ENCODE data around the gene INHBE.

The INHBE gene

DNA sequence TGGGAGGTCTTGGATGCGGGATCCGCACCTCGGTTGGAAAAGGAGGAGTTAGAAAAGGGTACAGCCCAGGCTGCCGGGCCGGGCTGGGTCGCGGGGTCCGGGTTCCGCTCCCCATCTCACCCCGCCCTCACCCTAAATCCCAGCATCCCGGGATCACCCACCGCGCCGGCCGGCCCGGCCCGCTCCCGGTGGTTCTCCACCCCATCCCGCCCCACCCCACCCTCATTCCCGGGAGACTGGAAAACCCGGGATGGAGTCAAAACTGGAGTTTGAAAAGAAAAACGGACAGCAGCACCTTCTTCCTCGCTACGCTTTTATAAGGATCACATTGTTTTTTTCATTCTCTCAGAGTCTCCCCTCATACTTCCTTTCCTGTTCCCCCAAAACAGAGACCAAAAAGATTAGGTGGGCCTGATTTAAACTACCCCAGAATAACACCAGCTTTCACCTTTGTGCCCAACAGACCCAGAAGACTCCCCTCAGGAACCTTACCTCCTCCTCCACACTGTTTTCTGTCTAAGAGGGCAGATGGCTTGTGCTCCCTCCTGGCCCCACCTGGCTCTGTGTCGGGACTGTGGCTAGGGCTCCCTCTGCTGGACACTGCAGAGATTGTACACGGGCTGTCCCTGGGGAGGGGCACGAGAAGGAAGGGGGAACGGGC is 7.3 kb downstream of the INHBE start (continued):
- TF ChIP-seq, protein P1, sequence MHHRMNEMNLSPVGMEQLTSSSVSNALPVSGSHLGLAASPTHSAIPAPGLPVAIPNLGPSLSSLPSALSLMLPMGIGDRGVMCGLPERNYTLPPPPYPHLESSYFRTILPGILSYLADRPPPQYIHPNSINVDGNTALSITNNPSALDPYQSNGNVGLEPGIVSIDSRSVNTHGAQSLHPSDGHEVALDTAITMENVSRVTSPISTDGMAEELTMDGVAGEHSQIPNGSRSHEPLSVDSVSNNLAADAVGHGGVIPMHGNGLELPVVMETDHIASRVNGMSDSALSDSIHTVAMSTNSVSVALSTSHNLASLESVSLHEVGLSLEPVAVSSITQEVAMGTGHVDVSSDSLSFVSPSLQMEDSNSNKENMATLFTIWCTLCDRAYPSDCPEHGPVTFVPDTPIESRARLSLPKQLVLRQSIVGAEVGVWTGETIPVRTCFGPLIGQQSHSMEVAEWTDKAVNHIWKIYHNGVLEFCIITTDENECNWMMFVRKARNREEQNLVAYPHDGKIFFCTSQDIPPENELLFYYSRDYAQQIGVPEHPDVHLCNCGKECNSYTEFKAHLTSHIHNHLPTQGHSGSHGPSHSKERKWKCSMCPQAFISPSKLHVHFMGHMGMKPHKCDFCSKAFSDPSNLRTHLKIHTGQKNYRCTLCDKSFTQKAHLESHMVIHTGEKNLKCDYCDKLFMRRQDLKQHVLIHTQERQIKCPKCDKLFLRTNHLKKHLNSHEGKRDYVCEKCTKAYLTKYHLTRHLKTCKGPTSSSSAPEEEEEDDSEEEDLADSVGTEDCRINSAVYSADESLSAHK (tag by site-specific recombination; IDR thresholded peaks at IDR 0.05), result no peak
- TF ChIP-seq GLI2 (tag by site-specific recombination; IDR thresholded peaks at IDR 0.05; ENCODE audit: borderline replicate concordance, low read depth), result no peak
- TF ChIP-seq, protein P2, sequence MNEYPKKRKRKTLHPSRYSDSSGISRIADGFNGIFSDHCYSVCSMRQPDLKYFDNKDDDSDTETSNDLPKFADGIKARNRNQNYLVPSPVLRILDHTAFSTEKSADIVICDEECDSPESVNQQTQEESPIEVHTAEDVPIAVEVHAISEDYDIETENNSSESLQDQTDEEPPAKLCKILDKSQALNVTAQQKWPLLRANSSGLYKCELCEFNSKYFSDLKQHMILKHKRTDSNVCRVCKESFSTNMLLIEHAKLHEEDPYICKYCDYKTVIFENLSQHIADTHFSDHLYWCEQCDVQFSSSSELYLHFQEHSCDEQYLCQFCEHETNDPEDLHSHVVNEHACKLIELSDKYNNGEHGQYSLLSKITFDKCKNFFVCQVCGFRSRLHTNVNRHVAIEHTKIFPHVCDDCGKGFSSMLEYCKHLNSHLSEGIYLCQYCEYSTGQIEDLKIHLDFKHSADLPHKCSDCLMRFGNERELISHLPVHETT (tag by site-specific recombination; IDR thresholded peaks at IDR 0.05), result no peak; the same call in 1 of the 2 replicates
- TF ChIP-seq, protein P3, sequence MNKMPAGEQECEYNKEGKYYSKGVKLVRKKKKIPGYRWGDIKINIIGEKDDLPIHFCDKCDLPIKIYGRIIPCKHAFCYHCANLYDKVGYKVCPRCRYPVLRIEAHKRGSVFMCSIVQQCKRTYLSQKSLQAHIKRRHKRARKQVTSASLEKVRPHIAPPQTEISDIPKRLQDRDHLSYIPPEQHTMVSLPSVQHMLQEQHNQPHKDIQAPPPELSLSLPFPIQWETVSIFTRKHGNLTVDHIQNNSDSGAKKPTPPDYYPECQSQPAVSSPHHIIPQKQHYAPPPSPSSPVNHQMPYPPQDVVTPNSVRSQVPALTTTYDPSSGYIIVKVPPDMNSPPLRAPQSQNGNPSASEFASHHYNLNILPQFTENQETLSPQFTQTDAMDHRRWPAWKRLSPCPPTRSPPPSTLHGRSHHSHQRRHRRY (tag by site-specific recombination; IDR thresholded peaks at IDR 0.05), result no peak
- TF ChIP-seq, protein P4, sequence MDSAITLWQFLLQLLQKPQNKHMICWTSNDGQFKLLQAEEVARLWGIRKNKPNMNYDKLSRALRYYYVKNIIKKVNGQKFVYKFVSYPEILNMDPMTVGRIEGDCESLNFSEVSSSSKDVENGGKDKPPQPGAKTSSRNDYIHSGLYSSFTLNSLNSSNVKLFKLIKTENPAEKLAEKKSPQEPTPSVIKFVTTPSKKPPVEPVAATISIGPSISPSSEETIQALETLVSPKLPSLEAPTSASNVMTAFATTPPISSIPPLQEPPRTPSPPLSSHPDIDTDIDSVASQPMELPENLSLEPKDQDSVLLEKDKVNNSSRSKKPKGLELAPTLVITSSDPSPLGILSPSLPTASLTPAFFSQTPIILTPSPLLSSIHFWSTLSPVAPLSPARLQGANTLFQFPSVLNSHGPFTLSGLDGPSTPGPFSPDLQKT (IDR thresholded peaks at IDR 0.05; ENCODE audit: borderline replicate concordance, low read depth, low read length), result no peak
- TF ChIP-seq ZNF701 (tag by site-specific recombination; IDR thresholded peaks at IDR 0.05), result no peak
- TF ChIP-seq ZNF37A (tag by site-specific recombination; IDR thresholded peaks at IDR 0.05), result no peak
- TF ChIP-seq ZNF221 (tag by site-specific recombination; IDR thresholded peaks at IDR 0.05; ENCODE audit: borderline replicate concordance), result no peak
- TF ChIP-seq, protein P5, sequence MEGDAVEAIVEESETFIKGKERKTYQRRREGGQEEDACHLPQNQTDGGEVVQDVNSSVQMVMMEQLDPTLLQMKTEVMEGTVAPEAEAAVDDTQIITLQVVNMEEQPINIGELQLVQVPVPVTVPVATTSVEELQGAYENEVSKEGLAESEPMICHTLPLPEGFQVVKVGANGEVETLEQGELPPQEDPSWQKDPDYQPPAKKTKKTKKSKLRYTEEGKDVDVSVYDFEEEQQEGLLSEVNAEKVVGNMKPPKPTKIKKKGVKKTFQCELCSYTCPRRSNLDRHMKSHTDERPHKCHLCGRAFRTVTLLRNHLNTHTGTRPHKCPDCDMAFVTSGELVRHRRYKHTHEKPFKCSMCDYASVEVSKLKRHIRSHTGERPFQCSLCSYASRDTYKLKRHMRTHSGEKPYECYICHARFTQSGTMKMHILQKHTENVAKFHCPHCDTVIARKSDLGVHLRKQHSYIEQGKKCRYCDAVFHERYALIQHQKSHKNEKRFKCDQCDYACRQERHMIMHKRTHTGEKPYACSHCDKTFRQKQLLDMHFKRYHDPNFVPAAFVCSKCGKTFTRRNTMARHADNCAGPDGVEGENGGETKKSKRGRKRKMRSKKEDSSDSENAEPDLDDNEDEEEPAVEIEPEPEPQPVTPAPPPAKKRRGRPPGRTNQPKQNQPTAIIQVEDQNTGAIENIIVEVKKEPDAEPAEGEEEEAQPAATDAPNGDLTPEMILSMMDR (tag by site-specific recombination; IDR thresholded peaks at IDR 0.05), result peak; percentile 94
- peak; percentile 76 for TF ChIP-seq ZNF2 (tag by site-specific recombination; IDR thresholded peaks at IDR 0.05)
- TF ChIP-seq ZNF473 (tag by site-specific recombination; IDR thresholded peaks at IDR 0.05), result no peak
- TF ChIP-seq HOXA7 (CRISPR knock-in tag; IDR thresholded peaks at IDR 0.05; ENCODE audit: borderline replicate concordance), result no peak
- TF ChIP-seq ZNF707 (tag by site-specific recombination; IDR thresholded peaks at IDR 0.05), result no peak
- no peak for TF ChIP-seq OVOL3 (tag by site-specific recombination; IDR thresholded peaks at IDR 0.05)
- peak; percentile 38 for TF ChIP-seq ZNF341 (tag by site-specific recombination; IDR thresholded peaks at IDR 0.05; ENCODE audit: low read depth)
- TF ChIP-seq MZF1 (tag by site-specific recombination; IDR thresholded peaks at IDR 0.05; ENCODE audit: borderline replicate concordance), result peak; percentile 76; the same call in 1 of the 2 replicates
- TF ChIP-seq ZNF350 (tag by site-specific recombination; IDR thresholded peaks at IDR 0.05), result no peak
- TF ChIP-seq, protein P6, sequence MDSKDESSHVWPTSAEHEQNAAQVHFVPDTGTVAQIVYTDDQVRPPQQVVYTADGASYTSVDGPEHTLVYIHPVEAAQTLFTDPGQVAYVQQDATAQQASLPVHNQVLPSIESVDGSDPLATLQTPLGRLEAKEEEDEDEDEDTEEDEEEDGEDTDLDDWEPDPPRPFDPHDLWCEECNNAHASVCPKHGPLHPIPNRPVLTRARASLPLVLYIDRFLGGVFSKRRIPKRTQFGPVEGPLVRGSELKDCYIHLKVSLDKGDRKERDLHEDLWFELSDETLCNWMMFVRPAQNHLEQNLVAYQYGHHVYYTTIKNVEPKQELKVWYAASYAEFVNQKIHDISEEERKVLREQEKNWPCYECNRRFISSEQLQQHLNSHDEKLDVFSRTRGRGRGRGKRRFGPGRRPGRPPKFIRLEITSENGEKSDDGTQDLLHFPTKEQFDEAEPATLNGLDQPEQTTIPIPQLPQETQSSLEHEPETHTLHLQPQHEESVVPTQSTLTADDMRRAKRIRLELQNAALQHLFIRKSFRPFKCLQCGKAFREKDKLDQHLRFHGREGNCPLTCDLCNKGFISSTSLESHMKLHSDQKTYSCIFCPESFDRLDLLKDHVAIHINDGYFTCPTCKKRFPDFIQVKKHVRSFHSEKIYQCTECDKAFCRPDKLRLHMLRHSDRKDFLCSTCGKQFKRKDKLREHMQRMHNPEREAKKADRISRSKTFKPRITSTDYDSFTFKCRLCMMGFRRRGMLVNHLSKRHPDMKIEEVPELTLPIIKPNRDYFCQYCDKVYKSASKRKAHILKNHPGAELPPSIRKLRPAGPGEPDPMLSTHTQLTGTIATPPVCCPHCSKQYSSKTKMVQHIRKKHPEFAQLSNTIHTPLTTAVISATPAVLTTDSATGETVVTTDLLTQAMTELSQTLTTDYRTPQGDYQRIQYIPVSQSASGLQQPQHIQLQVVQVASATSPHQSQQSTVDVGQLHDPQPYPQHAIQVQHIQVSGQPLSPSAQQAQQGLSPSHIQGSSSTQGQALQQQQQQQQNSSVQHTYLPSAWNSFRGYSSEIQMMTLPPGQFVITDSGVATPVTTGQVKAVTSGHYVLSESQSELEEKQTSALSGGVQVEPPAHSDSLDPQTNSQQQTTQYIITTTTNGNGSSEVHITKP (tag by site-specific recombination; IDR thresholded peaks at IDR 0.05), result peak; percentile 90
- peak; percentile 70 for TF ChIP-seq ZNF501 (tag by site-specific recombination; IDR thresholded peaks at IDR 0.05)
- TF ChIP-seq, protein P7, sequence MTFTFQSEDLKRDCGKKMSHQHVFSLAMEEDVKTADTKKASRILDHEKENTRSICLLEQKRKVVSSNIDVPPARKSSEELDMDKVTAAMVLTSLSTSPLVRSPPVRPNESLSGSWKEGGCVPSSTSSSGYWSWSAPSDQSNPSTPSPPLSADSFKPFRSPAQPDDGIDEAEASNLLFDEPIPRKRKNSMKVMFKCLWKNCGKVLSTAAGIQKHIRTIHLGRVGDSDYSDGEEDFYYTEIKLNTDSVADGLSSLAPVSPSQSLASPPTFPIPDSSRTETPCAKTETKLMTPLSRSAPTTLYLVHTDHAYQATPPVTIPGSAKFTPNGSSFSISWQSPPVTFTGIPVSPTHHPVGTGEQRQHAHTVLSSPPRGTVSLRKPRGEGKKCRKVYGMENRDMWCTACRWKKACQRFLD (tag by site-specific recombination; IDR thresholded peaks at IDR 0.05), result peak; percentile 88
- TF ChIP-seq, protein P8, sequence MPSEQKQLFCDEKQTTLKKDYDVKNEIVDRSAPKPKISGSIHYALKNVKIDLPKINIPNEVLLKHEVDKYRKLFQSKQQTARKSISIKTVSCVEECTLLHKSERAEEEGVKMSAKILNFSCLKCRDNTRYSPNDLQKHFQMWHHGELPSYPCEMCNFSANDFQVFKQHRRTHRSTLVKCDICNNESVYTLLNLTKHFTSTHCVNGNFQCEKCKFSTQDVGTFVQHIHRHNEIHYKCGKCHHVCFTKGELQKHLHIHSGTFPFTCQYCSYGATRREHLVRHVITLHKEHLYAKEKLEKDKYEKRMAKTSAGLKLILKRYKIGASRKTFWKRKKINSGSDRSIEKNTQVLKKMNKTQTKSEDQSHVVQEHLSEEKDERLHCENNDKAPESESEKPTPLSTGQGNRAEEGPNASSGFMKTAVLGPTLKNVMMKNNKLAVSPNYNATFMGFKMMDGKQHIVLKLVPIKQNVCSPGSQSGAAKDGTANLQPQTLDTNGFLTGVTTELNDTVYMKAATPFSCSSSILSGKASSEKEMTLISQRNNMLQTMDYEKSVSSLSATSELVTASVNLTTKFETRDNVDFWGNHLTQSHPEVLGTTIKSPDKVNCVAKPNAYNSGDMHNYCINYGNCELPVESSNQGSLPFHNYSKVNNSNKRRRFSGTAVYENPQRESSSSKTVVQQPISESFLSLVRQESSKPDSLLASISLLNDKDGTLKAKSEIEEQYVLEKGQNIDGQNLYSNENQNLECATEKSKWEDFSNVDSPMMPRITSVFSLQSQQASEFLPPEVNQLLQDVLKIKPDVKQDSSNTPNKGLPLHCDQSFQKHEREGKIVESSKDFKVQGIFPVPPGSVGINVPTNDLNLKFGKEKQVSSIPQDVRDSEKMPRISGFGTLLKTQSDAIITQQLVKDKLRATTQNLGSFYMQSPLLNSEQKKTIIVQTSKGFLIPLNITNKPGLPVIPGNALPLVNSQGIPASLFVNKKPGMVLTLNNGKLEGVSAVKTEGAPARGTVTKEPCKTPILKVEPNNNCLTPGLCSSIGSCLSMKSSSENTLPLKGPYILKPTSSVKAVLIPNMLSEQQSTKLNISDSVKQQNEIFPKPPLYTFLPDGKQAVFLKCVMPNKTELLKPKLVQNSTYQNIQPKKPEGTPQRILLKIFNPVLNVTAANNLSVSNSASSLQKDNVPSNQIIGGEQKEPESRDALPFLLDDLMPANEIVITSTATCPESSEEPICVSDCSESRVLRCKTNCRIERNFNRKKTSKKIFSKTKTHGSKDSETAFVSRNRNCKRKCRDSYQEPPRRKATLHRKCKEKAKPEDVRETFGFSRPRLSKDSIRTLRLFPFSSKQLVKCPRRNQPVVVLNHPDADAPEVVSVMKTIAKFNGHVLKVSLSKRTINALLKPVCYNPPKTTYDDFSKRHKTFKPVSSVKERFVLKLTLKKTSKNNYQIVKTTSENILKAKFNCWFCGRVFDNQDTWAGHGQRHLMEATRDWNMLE (tag by site-specific recombination; conservative IDR thresholded peaks at IDR 0.05; ENCODE audit: low read depth), result peak; percentile 12; the same call in 1 of the 2 replicates

Measured in HEK293 (cell line).